SK-N-DZ (cell line): Measurements from ENCODE around the gene MORN4. TPM values are rescaled to one million over a fixed set of nuclear protein-coding genes. Genes with fewer than 3 reads are reported as not detected.
"Not testable (repeated sequence)": the region's sequence is repeated elsewhere in the genome, so short reads cannot be mapped to it uniquely, and the experiment has no call there.

Experiments
- DNase-seq: peaks from one replicate; pipeline ENCODE4 v3.0.0-alpha.2; 2015; ENCODE audit warnings: low spot score
- polyA plus RNA-seq, 2 experiments: library from polyadenylated mRNA; depleted of rRNA; stranded (reverse); fragments of >200 nt; gene quantifications; 2 replicates each; pipeline ENCODE4 v1.2.3, GENCODE V29; 2014

MORN4 gene
- 21.4 and 25.2 TPM in 2 replicates for polyA plus RNA-seq (2014; cell fraction: cytosol; rRNA removed)
- 7.0 and 20.4 TPM in 2 replicates for polyA plus RNA-seq (2014; cell fraction: nucleus; rRNA removed)

- DNase-seq, result peak; percentile 94
Observed at GRCh38 chr10:97632949-97633884, at the start of gene MORN4. TSS of gene MORN4 (minus strand) at chr10:97633500. CDS start at chr10:97619653, 13,847 bp downstream.

GRCh38 chr10:97682042-97682441 is 48.7 kb upstream of the MORN4 start:
- DNase-seq, result no peak

- no peak for DNase-seq
Observed at GRCh38 chr10:97679594-97679993, 46.3 kb upstream of the MORN4 start.

- peak; percentile 57 for DNase-seq
Observed at GRCh38 chr10:97676770-97677581, 43.7 kb upstream of the MORN4 start.

GRCh38 chr10:97675222-97675621 is 41.9 kb upstream of the MORN4 start:
- DNase-seq, result no peak

GRCh38 chr10:97673736-97674525 is 40.6 kb upstream of the MORN4 start:
- no peak for DNase-seq

GRCh38 chr10:97669571-97669970 is 36.3 kb upstream of the MORN4 start:
- no peak for DNase-seq

GRCh38 chr10:97667463-97667862 is 34.2 kb upstream of the MORN4 start:
- DNase-seq, result no peak

- no peak for DNase-seq
Observed at GRCh38 chr10:97666992-97667391, 33.7 kb upstream of the MORN4 start.

- DNase-seq, result no peak
Observed at GRCh38 chr10:97664282-97664850, 31.1 kb upstream of the MORN4 start.

- peak; percentile 96 for DNase-seq
Observed at GRCh38 chr10:97659589-97659988, 26.3 kb upstream of the MORN4 start.

- DNase-seq, result no peak
Observed at GRCh38 chr10:97656777-97657176, 23.5 kb upstream of the MORN4 start.

- DNase-seq, result no peak
Observed at GRCh38 chr10:97651773-97652172, 18.5 kb upstream of the MORN4 start.

GRCh38 chr10:97650726-97651125 is 17.4 kb upstream of the MORN4 start:
- DNase-seq, result no peak

GRCh38 chr10:97649405-97649750 is 16.1 kb upstream of the MORN4 start:
- DNase-seq, result not testable (repeated sequence)

- DNase-seq, result no peak
Observed at GRCh38 chr10:97648562-97649404, 15.5 kb upstream of the MORN4 start.

- no peak for DNase-seq
Observed at GRCh38 chr10:97647556-97647955, 14.3 kb upstream of the MORN4 start.

- DNase-seq, result no peak
Observed at GRCh38 chr10:97644936-97645335, 11.6 kb upstream of the MORN4 start.

GRCh38 chr10:97643441-97643985 is 10.2 kb upstream of the MORN4 start:
- DNase-seq, result no peak
